HG03521 (cell line): ENCODE results near the gene AFAP1L2.

Experiments used
- ATAC-seq: cut with Tn5 transposase; IDR thresholded peaks from one replicate; pipeline ENCODE4 v1.9.1; 2021; ENCODE audit warnings: mild to moderate bottlenecking, moderate library complexity; ENCODE audit not compliant: unreplicated experiment

The AFAP1L2 gene

DNA sequence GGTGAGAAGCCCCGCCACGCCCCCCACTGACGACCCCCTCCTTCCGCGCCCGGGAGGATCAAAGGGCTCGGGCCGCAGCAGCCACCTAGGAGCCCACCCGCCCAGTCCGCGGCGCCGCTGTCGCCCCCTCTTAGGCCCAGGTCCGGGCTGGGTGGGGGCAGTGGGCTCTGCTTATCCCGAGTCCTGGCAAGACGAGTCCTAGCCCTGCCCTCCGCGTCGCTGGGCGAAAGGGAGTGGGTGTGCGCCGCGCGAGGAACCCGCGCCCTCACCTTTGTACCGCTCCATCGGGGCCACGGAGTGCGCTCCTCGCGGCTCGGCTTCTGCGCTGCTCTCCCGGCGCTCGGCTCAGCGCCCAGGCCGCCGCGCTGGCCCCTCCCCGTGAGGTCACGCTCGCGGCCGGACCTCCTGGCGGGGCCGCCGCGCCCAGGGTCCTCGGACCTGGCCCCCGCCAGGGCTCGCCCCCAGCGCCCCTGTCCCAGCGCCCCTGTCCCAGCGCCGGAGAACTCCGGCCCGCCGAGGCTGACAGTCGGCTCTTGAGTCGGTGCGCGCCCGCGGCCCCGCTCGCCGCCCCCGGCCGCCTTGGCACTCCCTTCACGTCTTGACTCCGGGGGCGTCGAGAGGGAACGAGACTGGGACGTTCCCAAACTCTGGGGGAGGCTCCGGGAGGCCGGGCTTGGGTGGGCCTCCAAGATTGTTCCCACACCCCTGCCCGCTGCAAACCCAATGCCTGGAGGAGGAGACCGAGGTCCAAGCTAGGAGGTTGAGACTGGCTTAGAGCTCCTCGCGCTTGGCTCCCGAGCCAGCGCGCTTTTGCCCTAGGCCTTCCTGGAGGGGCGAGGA, at the start of gene AFAP1L2:
TSS of gene AFAP1L2 (minus strand) at position 332 of the 840 bp plus-strand sequence. CDS start at position 285, 47 bp downstream.
- no peak for ATAC-seq

- no peak for ATAC-seq
Measured at GRCh38 chr10:114453576-114453975, 49.3 kb upstream of the AFAP1L2 start.

DNA sequence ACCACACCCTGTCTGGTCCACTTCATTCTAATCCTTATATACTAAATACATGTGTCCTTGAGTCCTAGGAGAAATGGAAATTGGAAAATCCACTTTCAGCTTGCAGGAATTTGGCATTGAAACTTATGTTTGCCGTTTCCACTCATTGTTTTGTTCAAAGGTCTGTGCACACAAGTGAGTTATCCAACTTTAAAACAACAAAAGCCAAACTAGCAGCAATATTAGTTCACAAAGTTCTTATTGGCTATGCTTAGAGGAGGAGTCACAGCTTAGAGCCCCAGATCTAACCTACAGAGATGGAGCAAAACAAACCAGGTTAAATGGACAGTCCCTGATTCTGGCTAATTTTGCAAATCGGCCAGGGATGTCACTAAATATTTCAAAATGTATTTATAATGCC, 44.6 kb upstream of the AFAP1L2 start:
- no peak for ATAC-seq

DNA sequence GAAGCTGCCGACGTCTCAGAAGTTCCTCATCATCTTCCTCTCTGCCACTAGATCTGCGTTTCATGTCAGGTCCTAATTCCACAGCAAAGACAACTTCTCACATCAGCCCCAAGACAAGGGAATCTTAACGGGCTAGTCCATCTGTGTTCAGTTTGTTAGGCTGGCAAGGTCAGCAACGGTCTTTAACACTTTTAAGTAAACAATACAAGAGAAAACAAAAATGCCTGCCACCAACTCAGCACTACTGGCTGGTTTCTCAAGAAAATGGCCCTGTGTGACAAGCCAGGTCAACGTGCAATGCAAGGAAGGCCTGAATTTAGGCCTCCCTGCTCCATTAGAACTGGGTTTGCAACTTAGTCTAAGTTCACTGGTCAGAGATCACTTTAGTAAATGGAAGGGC, 41.0 kb upstream of the AFAP1L2 start:
- no peak for ATAC-seq

DNA sequence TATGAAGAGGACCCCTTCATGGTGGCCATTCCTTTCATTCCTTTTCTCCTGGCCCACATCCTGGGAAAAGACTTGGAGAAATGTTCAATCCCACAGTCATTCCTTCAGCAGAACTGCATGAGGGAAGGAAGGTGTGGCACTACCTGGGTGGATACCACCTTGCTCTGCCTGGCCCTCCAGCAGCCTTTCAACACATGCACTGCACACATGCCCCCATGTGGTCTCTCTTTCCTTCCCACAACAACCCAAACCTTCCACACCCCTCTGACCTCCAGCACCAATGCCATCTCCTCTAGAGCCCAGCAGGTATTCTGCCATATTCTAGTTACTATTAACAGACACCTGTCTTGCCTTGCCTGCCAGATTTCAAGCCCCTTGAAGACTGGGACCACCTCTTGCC, 40.5 kb upstream of the AFAP1L2 start:
- ATAC-seq, result no peak

- no peak for ATAC-seq
Measured at GRCh38 chr10:114442091-114442630, 37.9 kb upstream of the AFAP1L2 start.

- ATAC-seq, result no peak
Measured at GRCh38 chr10:114441107-114441506, 36.8 kb upstream of the AFAP1L2 start.

- ATAC-seq, result no peak
Measured at GRCh38 chr10:114437473-114438292, 33.4 kb upstream of the AFAP1L2 start.

DNA sequence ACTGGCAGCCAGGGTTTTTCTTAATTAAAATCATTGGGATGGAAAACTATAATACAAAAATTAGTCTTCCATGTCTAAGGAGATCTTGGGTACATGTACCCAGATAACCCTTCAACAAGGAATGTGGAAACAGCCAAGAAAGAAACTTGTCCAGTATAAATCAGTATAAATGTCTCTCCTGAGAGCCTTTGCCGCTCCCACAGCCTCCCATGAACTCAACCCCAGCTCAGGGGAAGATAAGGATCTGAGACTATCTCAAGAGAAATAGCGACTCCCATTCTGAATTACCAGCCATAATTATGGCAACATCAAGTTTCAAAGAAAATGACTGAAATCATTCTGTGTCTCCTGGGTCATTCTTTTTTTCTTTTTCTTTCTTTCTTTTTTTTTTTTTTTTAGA, 32.6 kb upstream of the AFAP1L2 start:
- ATAC-seq, result no peak

- no peak for ATAC-seq
Measured at GRCh38 chr10:114432566-114433093, 28.3 kb upstream of the AFAP1L2 start.

DNA sequence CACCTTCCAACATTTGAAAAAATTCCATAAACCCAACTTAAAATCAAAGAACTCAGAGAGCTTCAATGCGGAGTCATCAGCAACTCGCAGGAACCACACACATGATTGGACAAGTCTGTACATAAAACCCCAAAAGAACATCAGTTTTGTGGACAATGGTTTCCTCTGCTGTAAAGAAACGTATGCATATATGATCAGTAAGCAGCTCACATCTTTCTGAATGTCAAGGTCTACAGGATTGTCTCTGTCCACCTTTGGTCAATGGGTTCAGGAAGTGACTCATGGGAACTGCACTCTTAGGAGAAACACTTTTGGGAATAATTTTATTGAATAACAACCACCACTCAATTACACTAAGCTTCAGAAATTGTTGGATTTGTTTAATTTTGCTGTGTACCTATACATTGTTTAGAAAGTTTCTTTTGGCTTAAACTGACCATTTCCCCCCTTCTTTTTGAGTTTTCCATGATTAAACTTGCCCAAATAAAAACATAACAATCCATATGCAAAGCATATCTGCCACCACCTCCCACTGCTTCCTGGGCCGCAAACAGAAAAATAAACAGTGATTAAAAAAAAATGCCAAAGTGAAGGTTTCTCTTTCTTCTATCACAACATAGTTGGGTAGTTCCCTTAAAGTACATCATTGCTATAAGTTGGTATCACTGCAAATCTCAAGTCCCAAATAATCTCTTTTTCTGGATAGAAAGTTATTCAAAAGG, 27.3 kb upstream of the AFAP1L2 start:
- ATAC-seq, result no peak

DNA sequence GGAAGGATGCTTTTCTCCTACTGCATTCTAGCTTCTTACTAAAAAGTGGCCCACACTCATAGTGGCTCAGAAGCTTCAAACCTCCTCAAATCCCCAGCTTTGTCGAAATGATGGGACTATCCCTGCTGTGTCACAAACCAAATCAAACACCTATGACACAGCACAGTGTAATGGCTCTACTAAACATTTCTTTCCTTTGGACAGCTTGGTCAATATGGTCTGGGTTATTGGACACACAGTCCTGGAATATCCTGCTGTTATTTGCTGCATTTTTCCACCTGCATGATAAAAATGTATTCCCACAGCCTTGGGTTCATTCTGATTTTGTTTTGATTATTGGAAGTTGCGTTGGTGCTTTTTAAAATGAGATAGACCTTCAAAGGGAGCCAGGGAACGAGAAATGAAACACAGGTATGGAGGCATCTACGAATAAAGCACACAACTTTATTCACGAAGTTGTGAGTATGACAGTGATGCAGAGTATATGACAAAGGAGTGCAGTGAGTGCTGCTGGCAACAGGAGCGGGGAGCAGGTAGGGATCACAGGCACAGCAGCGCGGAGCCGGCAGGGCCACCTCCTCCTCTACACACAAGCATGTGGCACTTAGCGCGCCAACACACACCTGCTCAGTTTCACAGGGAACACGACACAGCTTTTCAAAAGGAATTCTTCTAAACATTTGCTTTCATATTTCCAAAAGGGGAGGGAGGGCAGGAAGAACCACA, 26.5 kb upstream of the AFAP1L2 start:
- no peak for ATAC-seq

- ATAC-seq, result no peak
Measured at GRCh38 chr10:114429581-114430335, 25.5 kb upstream of the AFAP1L2 start.

GRCh38 chr10:114427124-114427852, 23.0 kb upstream of the AFAP1L2 start:
- ATAC-seq, result no peak

GRCh38 chr10:114426476-114426875, 22.2 kb upstream of the AFAP1L2 start:
- ATAC-seq, result no peak

DNA sequence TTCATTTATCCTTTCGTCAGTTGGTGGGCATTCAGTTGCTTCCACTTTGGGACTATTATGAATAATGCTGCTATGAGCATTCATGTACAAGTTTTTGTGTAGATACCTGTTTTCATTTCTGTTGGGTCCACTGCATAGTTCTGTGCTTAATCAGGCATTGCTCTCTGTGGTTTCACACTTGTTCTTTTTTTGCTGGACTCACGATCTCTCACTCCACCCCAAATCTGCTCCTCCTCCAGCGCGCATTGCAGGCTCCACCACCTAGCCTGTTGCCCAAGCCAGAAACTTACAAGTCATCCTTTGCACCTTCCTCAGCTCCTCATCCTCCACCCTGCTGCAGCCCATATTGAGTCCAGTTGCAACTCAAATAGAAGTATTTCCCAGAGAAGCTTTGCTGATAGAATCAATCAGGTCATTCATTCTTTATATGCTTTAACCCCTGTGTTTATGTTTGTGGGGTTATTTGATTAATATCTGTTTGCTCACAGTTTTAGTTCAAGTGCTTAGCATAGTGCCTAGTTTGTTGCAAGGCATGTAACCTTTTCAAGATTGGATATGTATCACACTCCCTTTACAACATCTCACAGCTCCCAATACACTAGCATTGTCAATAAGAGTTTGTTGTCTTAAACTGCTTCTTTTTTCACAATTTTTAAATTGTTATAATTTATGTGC, 16.6 kb upstream of the AFAP1L2 start:
- no peak for ATAC-seq

DNA sequence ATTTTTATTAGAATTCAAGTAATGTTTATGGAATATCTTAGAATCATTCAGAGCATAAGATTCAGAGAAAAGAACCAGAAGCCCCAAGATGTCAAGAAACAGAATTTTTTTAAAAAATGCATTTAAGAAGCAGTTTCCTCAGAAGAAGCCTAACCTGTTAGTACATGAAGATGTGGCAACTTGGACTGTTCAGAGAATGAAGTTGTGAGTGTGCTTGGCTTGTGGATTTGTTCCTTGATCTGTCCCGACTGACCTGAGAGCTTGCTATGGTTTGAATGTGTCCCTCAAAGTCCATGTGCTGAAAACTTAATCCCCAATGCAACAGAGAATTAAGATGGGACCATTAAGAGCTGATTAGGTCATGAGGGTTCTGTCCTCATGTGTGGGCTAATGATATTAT, 13.8 kb upstream of the AFAP1L2 start:
- no peak for ATAC-seq
